H1 (cell line): ENCODE measurements around the gene TFDP3. TPM values are rescaled to one million over a fixed set of nuclear protein-coding genes. Genes with fewer than 3 reads are reported as not detected.

Source experiments
- CTCF ChIA-PET: fragments of 300-600 bp; sonication (Branson Sonifier 250); formaldehyde crosslinking; loops from one replicate; lab custom pipeline; 2021; ENCODE audit not compliant: partially characterized antibody; lab: Charles Lee
- POLR2A ChIA-PET: fragments of 300-600 bp; sonication (Branson Sonifier 250); formaldehyde crosslinking; loops from one replicate; lab custom pipeline; 2021; ENCODE audit warnings: inconsistent platforms; ENCODE audit not compliant: partially characterized antibody; lab: Charles Lee
- DNase-seq, 2 experiments: peaks; one replicate each; pipeline versions ENCODE4 v3.0.0 to v3.0.0-alpha.2; 2010 to 2022; ENCODE audit warnings: low spot score in 2 of 2, low read depth in 1 of 2, mixed read lengths in 1 of 2
- FAIRE-seq: peaks from 2 replicates; lab custom pipeline; 2011; peaks lifted over from hg19 to GRCh38; lab: Jason Lieb, UNC
- H2AFZ ChIP-seq: 2 replicates; pipeline ENCODE4 v1.8.1; 2012; ENCODE audit warnings: low read length, inconsistent platforms
- H2AK5ac ChIP-seq: 2 replicates; pipeline ENCODE4 v1.6.1; 2013; ENCODE audit warnings: low read depth, low read length
- H2BK120ac ChIP-seq: replicated peaks from 2 replicates; pipeline ENCODE3; 2013; ENCODE audit warnings: low read depth, low read length, inconsistent platforms
- H2BK12ac ChIP-seq: 2 replicates; pipeline ENCODE4 v1.6.1; 2013; ENCODE audit warnings: low read depth, low read length
- H2BK15ac ChIP-seq: 2 replicates; pipeline ENCODE4 v1.6.1; 2013; ENCODE audit warnings: low read length
- H2BK20ac ChIP-seq: 2 replicates; pipeline ENCODE4 v1.6.1; 2013; ENCODE audit warnings: low read length
- H2BK5ac ChIP-seq: 2 replicates; pipeline ENCODE4 v1.6.1; 2013; ENCODE audit warnings: low read depth, low read length
- H3K14ac ChIP-seq: 2 replicates; pipeline ENCODE4 v1.6.1; 2013; ENCODE audit warnings: inconsistent platforms; ENCODE audit not compliant: insufficient read length
- H3K18ac ChIP-seq: 2 replicates; pipeline ENCODE4 v1.6.1; 2013; ENCODE audit warnings: low read length; ENCODE audit errors: extremely low read depth
- H3K23ac ChIP-seq: 2 replicates; pipeline ENCODE4 v1.6.1; 2013; ENCODE audit warnings: inconsistent platforms; ENCODE audit not compliant: insufficient read length
- H3K23me2 ChIP-seq: 2 replicates; pipeline ENCODE4 v1.6.1; 2013; ENCODE audit warnings: low read depth, low read length
- H3K27ac ChIP-seq: 2 replicates; pipeline ENCODE4 v1.6.1; 2011; ENCODE audit warnings: low read depth, low read length, inconsistent platforms
- H3K27me3 ChIP-seq, 4 experiments: replicated peaks in 1 of 4; 1 replicate in 1 of 4; 2 replicates in 3 of 4; pipeline versions ENCODE4 v1.6.1 to v1.8.1; 2011 to 2013; ENCODE audit warnings: low read length in 3 of 4, mild to moderate bottlenecking in 3 of 4, inconsistent platforms in 2 of 4, mixed read lengths in 2 of 4, moderate library complexity in 1 of 4; ENCODE audit not compliant: control insufficient read depth in 3 of 4, insufficient read depth in 3 of 4; ENCODE audit errors: extremely low read depth in 1 of 4
- H3K36me3 ChIP-seq, 4 experiments: 2 replicates each; pipeline versions ENCODE4 v1.6.1 to v1.8.1; 2011 to 2013; ENCODE audit warnings: mild to moderate bottlenecking in 4 of 4, low read length in 3 of 4, moderate library complexity in 2 of 4, control low read depth in 1 of 4, inconsistent platforms in 1 of 4; ENCODE audit not compliant: insufficient read depth in 4 of 4, control insufficient read depth in 2 of 4
- H3K4ac ChIP-seq: replicated peaks from 2 replicates; pipeline ENCODE3; 2013; ENCODE audit warnings: low read length, low read depth, mixed read lengths, inconsistent platforms; ENCODE audit not compliant: insufficient read length
- H3K4me1 ChIP-seq, 4 experiments: replicated peaks in 1 of 4; 1 replicate in 1 of 4; 2 replicates in 3 of 4; pipeline versions ENCODE4 v1.6.1 to v1.8.1; 2011 to 2013; ENCODE audit warnings: low read length in 3 of 4, inconsistent platforms in 2 of 4, mixed read lengths in 1 of 4; ENCODE audit not compliant: insufficient read depth in 4 of 4, control insufficient read depth in 3 of 4
- H3K4me2 ChIP-seq, 2 experiments: 2 replicates each; pipeline versions ENCODE4 v1.6.1 to v1.8.1; 2011 to 2013; ENCODE audit warnings: low read depth in 2 of 2, low read length in 2 of 2, control low read depth in 1 of 2, inconsistent platforms in 1 of 2, mild to moderate bottlenecking in 1 of 2; ENCODE audit not compliant: insufficient read depth in 1 of 2
- H3K4me3 ChIP-seq, 4 experiments: fragments of 200-600, 300-600 bp in 1 of 4; sonication (generic), shearing (Covaris generic), sonication (Bioruptor Twin) in 1 of 4; 2 replicates each; pipeline versions ENCODE4 v1.5.1 to v1.8.1; 2011 to 2016; ENCODE audit warnings: low read length in 4 of 4, low read depth in 3 of 4, control low read depth in 2 of 4, inconsistent platforms in 2 of 4, mild to moderate bottlenecking in 2 of 4, mixed read lengths in 1 of 4, moderate library complexity in 1 of 4; ENCODE audit not compliant: insufficient read depth in 2 of 4; ENCODE audit errors: extremely low read depth in 1 of 4
- H3K56ac ChIP-seq: replicated peaks from 2 replicates; pipeline ENCODE3; 2013; ENCODE audit warnings: low read depth, mild to moderate bottlenecking, mixed read lengths, low read length, inconsistent platforms; ENCODE audit not compliant: insufficient read length
- H3K79me1 ChIP-seq: 2 replicates; pipeline ENCODE4 v1.6.1; 2013; ENCODE audit warnings: low read depth, low read length, control low read depth
- H3K79me2 ChIP-seq, 2 experiments: 2 replicates each; pipeline versions ENCODE4 v1.6.1 to v1.8.1; 2012 to 2013; ENCODE audit warnings: low read length in 2 of 2, mild to moderate bottlenecking in 2 of 2, inconsistent platforms in 1 of 2; ENCODE audit not compliant: insufficient read depth in 2 of 2, control insufficient read depth in 1 of 2
- H3K9ac ChIP-seq, 4 experiments: replicated peaks in 1 of 4; 1 replicate in 1 of 4; 2 replicates in 3 of 4; pipeline versions ENCODE4 v1.6.1 to v1.8.1; 2011 to 2013; ENCODE audit warnings: low read depth in 3 of 4, low read length in 3 of 4, control low read depth in 2 of 4, mild to moderate bottlenecking in 2 of 4, moderate library complexity in 2 of 4, inconsistent platforms in 1 of 4; ENCODE audit errors: extremely low read depth in 1 of 4
- H3K9me3 ChIP-seq, 2 experiments: 2 replicates each; pipeline versions ENCODE4 v1.6.1 to v1.8.1; 2012 to 2013; ENCODE audit warnings: mild to moderate bottlenecking in 2 of 2, moderate library complexity in 2 of 2, control low read depth in 1 of 2, inconsistent platforms in 1 of 2, low read depth in 1 of 2, low read length in 1 of 2, mixed read lengths in 1 of 2; ENCODE audit not compliant: insufficient read depth in 2 of 2
- H4K20me1 ChIP-seq, 2 experiments: replicated peaks in 1 of 2; 2 replicates each; pipeline versions ENCODE3 to v1.8.1; 2011 to 2013; ENCODE audit warnings: inconsistent platforms in 2 of 2, low read length in 2 of 2, mild to moderate bottlenecking in 1 of 2; ENCODE audit not compliant: insufficient read depth in 2 of 2, control insufficient read depth in 1 of 2
- H4K5ac ChIP-seq: 2 replicates; pipeline ENCODE4 v1.6.1; 2013; ENCODE audit warnings: low read length, low read depth, mixed read lengths, inconsistent platforms; ENCODE audit not compliant: insufficient read length
- H4K8ac ChIP-seq: 2 replicates; pipeline ENCODE4 v1.8.0; 2013; ENCODE audit warnings: mild to moderate bottlenecking, moderate library complexity, low read length, inconsistent platforms; ENCODE audit not compliant: insufficient read depth; ENCODE audit errors: extremely low read depth
- H4K91ac ChIP-seq: replicated peaks from 2 replicates; pipeline ENCODE3; 2013; ENCODE audit warnings: low read length, mixed read lengths, inconsistent platforms; ENCODE audit not compliant: insufficient read length
- ASH2L ChIP-seq: fragments of 200-600, 300-600 bp; sonication (generic); IDR thresholded peaks from one replicate; pipeline ENCODE4 v1.7.1; 2017; ENCODE audit warnings: low read length
- CREB1 ChIP-seq: IDR thresholded peaks from 2 replicates; pipeline ENCODE4 v1.6.1; 2012; ENCODE audit warnings: inconsistent platforms
- EGR1 ChIP-seq: IDR thresholded peaks from 2 replicates; pipeline ENCODE4 v1.6.1; 2011; ENCODE audit warnings: low read depth, low read length, borderline replicate concordance
- KDM4A ChIP-seq: IDR thresholded peaks from one replicate; pipeline ENCODE4 v1.7.1; 2012; ENCODE audit warnings: low read depth, mild to moderate bottlenecking, moderate library complexity, low read length, inconsistent platforms; ENCODE audit not compliant: severe bottlenecking
- RAD21 ChIP-seq, 2 experiments: IDR thresholded peaks in 1 of 2; conservative IDR thresholded peaks in 1 of 2; 2 replicates each; pipeline ENCODE4 v1.6.1; 2011; ENCODE audit warnings: low read depth in 2 of 2, low read length in 2 of 2, improper control_type of control experiment in 1 of 2, inconsistent platforms in 1 of 2, mild to moderate bottlenecking in 1 of 2, moderate library complexity in 1 of 2
- SAP30 ChIP-seq: fragments of 300-600 bp; sonication (generic); IDR thresholded peaks from 2 replicates; pipeline ENCODE4 v1.7.1; 2012; ENCODE audit warnings: low read length, moderate library complexity, mild to moderate bottlenecking, inconsistent platforms; ENCODE audit not compliant: insufficient read depth, insufficient replicate concordance
- WGBS, 2 experiments: shearing (Covaris generic) in 1 of 2; methylation state at CpG; one replicate each; pipeline versions ENCODE4 v1.1.6 to v1.1.7; 2013 to 2015; ENCODE audit warnings: low lambda C conversion rate in 2 of 2, mixed read lengths in 2 of 2, inconsistent platforms in 1 of 2, low coverage in 1 of 2, missing lambda C conversion rate in 1 of 2; ENCODE audit not compliant: insufficient replicate concordance in 2 of 2, insufficient coverage in 1 of 2, insufficient read length in 1 of 2; ENCODE audit errors: extremely low coverage in 1 of 2, missing lambda C conversion rate in 1 of 2; 5-methylcytosine and 5-hydroxymethylcytosine counted together
- polyA plus RNA-seq, 7 experiments: library from polyadenylated mRNA; depleted of rRNA in 3 of 7; stranded (reverse) in 5 of 7; unstranded in 2 of 7; fragments of >200 nt in 5 of 7; fragments of 200-250 nt in 2 of 7; gene quantifications; 1 replicate in 5 of 7; 2 replicates in 1 of 7; 4 replicates in 1 of 7; pipeline versions ENCODE4 v1.2.1 to v1.2.3, GENCODE V29; 2011 to 2013; ENCODE audit warnings: missing spikeins in 2 of 7, mixed read lengths in 2 of 7
- total RNA-seq: library from RNA; stranded (reverse); fragmentation: NEBNext Ultra II Directional; extraction: Animal tissue kit (Norgen Biotek cat#: 25700); gene quantifications from 2 replicates; pipeline ENCODE4 v1.2.1, GENCODE V29; 2021

The TFDP3 gene
- total and polyA plus RNA-seq, 2 of the 8 experiments (the other 6 are each of a cell fraction or from before 2014, with no cell fraction given) = not detected

DNA sequence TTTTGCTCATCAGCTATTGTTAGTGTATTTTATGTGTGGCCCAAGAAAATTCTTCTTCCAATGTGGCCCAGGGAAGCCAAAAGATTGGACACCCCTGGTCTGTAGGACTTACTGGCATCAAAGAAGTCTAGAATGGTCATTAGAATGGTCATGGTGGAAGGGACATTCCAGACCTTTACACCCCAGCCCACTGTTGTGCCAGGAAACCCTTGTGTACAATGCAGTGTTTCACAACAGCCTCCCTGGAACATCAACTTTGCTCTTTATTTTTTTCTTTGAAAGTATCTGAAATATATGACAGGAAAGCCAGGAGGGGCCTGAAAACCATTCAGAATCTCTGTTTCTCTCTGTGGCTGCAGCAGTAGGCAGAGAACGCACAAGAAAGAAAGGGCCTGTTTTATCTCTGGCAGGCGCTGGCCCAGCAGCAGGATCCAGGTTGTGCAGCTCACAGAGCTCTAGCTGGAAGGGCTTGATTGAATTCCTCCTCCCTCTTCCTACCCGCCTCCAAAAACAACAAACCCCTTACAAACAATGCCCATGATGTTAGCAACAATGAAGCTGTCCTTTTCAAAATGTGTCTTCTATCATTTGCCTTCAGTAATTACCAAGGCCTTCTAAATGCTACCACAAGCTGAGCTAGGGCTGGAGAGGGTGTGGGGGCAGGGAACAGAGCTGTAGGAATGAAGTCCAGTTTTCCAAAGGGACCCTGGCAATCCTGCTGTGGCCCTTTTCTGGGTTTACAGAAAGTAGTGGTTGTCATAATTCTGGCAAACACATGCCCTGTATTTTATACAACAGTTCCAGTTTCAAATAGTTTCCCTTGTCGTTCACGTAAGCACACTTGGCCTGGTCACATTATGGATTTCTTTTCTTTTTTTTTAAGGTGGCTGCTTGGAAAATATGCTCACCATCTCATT, 32.3 kb upstream of the TFDP3 start:
- no peak overlapping the region for H3K14ac ChIP-seq
- H3K27me3 ChIP-seq = no peaks in the 10 kb centered on the region
- peaks cover 0 to 6% (median 2%) of the 10 kb centered on the region in 4 experiments; a peak in 3 of 7 replicates for H3K4me1 ChIP-seq
- no peak overlapping the region for H4K91ac ChIP-seq
- H3K23me2 ChIP-seq = no peaks in the 10 kb centered on the region
- peak; percentile 79 for FAIRE-seq
- no peaks in the 10 kb centered on the region for H3K36me3 ChIP-seq
- H3K9me3 ChIP-seq = peaks cover 5 to 6% of the 10 kb centered on the region in 2 experiments; a peak in 1 of 4 replicates
- H4K5ac ChIP-seq = no peak overlapping the region
- no peaks in the 10 kb centered on the region for H3K79me1 ChIP-seq
- no peaks in the 10 kb centered on the region for H3K79me2 ChIP-seq
- H3K27ac ChIP-seq = no peak overlapping the region
- no peak overlapping the region for H3K4me3 ChIP-seq
- no peak for DNase-seq
- TF ChIP-seq SAP30 (no peak), CREB1 (no peak), RAD21 (IDR thresholded peaks at IDR 0.05 in 1 of 2, conservative IDR thresholded peaks at IDR 0.05 in 1 of 2; ENCODE audit: low read depth in 2 of 2, low read length in 2 of 2) (no peak), ASH2L (no peak), KDM4A (no peak), EGR1 (no peak)
- TF ChIP-seq, all 59 proteins: peak for 0
- H3K56ac ChIP-seq = no peak overlapping the region
- H4K8ac ChIP-seq = no peak overlapping the region
- no peak overlapping the region for H3K23ac ChIP-seq
- no peak overlapping the region for H2BK12ac ChIP-seq
- WGBS, 2 experiments = 62% methylated on average over 4 of the region's 5 CpGs; no CpG with 5 or more reads in 1 of the 2 experiments
- no peak overlapping the region for H2AK5ac ChIP-seq
- CTCF ChIA-PET = interaction anchor here (0.6 to 1.4 kb wide), 4 partner anchors 21 to 1565 kb away, joined by 3 to 7 read pairs (median 4); no protein-coding TSS in a partner anchor
- no peak overlapping the region for H2BK15ac ChIP-seq
- no peak overlapping the region for H2BK120ac ChIP-seq
- H4K20me1 ChIP-seq = no peaks in the 10 kb centered on the region
- H2BK20ac ChIP-seq = no peak overlapping the region
- 0 out of 4 replicates have a peak overlapping the region, but pooled peaks of 1 of the 2 experiments have one; percentile 12 for H3K4me2 ChIP-seq
- no peak overlapping the region for H2BK5ac ChIP-seq
- H3K4ac ChIP-seq = no peak overlapping the region
- H2AFZ ChIP-seq = no peak overlapping the region
- POLR2A ChIA-PET = no interaction called here
- H3K18ac ChIP-seq = no peak overlapping the region
- no peak overlapping the region for H3K9ac ChIP-seq
